Measurements from ENCODE around the gene AMBRA1. TPM values are rescaled to one million over a fixed set of nuclear protein-coding genes. Genes with fewer than 3 reads are reported as not detected.

The AMBRA1 gene
- total RNA-seq, 1 donor from 2014 or later, result 33.9 TPM

DNA sequence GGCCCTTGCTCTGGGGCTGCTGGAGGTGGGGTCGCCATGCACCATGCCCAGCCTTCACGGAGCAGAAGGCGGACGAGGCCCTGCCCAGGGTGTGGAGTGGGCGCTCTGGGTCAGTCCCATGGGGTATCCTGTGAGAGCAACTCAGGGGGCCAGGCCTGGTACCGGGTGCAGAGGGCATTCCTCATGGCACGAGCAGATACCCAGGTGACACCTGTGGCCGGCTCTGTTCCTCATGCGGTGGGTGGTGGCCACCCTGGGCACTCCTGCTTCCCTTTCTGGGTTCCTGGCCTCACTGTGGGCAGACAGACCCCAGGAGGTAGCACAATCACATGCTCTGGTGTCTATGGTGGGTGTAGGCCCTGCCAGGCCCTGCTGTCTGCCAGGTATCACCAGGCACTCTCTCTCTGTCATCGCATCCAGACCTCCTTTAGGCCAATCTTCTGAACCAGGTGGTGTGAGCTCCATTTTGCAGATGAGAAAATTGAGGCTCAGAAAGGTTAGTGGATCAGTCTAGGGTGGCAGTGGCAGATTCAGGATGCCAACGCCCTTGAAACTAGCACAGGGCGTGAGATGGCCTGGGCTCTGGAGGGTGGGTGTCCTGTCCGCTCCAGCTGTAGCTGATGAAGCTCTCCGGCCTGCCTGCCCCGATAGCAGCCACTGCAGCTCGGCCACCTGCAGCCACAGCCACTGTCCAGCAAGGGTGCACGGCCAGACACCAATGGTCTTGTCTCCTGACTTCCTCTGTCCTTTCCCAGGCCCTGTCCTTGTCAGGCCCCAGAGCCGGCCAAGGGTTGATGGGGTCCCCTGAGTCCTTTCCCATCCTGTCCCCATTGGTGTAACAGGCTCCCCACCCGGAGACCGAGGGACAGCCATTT lies 231.4 kb downstream of the AMBRA1 start:
- Histone ChIP-seq H3K4me3 (peak overlapping the region; percentile 36), H3K4me1 (peaks cover 46% of the 10 kb centered on the region), H3K27me3 (no peaks in the 10 kb centered on the region), H3K9me3 (no peaks in the 10 kb centered on the region), H3K27ac (peak overlapping the region; percentile 86), H3K36me3 (no peaks in the 10 kb centered on the region)
- DNase-seq, result no peak
- TF ChIP-seq, protein P1, sequence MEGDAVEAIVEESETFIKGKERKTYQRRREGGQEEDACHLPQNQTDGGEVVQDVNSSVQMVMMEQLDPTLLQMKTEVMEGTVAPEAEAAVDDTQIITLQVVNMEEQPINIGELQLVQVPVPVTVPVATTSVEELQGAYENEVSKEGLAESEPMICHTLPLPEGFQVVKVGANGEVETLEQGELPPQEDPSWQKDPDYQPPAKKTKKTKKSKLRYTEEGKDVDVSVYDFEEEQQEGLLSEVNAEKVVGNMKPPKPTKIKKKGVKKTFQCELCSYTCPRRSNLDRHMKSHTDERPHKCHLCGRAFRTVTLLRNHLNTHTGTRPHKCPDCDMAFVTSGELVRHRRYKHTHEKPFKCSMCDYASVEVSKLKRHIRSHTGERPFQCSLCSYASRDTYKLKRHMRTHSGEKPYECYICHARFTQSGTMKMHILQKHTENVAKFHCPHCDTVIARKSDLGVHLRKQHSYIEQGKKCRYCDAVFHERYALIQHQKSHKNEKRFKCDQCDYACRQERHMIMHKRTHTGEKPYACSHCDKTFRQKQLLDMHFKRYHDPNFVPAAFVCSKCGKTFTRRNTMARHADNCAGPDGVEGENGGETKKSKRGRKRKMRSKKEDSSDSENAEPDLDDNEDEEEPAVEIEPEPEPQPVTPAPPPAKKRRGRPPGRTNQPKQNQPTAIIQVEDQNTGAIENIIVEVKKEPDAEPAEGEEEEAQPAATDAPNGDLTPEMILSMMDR (IDR thresholded peaks at IDR 0.05), result no peak
- intact Hi-C loops (cut with DNase I), result no loop called here
- no peak for ATAC-seq

DNA sequence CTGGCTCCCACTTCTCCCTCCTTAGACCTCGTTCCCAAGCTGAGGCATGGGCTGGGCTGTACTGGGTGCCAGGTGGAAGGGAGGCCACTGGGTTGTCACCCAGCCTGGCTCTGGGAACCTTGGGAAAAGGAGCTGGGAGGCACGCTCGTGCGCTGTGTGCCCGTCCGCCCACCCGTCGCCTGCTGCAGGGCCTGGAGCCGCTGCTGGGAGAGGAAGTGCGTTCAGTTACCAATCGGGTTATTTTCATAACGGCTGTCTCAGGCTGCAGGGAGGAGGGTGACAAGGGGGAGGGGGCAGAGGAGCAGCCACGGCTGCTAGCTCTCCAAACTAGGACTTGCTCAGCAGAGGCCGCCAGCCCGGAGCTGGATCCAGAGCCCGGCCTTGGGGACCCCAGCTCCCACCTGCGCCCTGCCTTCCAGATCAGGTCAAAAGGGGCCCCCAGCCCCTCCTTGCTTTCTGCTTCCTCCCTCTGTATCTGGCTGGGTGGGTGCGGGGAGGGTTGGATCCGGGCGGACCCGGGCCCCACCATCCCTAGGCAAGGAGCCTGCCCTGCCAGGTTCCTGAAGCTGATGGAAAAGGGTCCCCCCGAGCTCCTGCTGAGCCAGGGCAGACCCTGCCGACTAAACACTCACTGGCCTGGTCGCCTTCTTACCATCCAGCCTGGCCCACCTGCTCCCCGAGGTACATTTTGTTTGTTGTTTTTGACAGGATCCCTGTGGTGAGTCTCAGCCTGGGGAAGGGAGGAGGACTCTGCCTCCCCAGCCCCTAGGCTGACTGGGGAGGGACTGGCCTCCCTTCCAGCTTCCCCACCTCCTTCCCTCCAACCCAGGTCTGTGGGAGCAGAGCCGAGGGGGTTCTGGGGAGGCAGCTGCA lies 232.3 kb downstream of the AMBRA1 start:
- Histone ChIP-seq H3K4me3 (peak overlapping the region; percentile 36), H3K27ac (peak overlapping the region; percentile 86), H3K36me3 (no peaks in the 10 kb centered on the region), H3K27me3 (no peaks in the 10 kb centered on the region), H3K9me3 (no peaks in the 10 kb centered on the region), H3K4me1 (peaks cover 47% of the 10 kb centered on the region)
- TF ChIP-seq, protein P1 (IDR thresholded peaks at IDR 0.05), result no peak
- ATAC-seq (peak; percentile 79), DNase-seq (peak; percentile 88)
- intact Hi-C loops (cut with DNase I), result no loop called here

DNA sequence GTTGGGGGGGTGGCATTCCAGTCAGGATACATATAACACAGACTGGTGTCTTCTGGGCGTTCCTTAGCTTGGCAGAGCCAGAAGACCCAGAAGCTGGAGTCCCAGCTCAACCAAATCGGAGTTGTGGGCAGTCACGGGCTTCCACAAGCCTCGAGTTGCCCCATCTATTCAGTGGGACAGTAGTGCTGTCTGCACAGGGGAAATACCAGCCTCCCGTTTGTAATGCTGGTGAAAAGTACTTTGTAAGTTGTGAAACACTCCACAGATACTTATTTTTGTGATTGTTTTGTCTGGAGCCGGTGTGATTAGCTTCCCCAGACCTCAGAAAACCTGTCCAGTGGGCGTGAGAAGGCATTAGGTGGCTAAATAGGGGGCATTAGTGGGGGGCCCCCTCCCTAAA lies 232.9 kb downstream of the AMBRA1 start:
- intact Hi-C loops (cut with DNase I), result no loop called here
- DNase-seq (no peak), ATAC-seq (peak; percentile 15)
- Histone ChIP-seq H3K27me3 (no peaks in the 10 kb centered on the region), H3K27ac (peak overlapping the region; percentile 86), H3K9me3 (no peaks in the 10 kb centered on the region), H3K4me3 (peak overlapping the region; percentile 36), H3K4me1 (peaks cover 47% of the 10 kb centered on the region), H3K36me3 (peaks cover 4% of the 10 kb centered on the region)
- TF ChIP-seq, protein P1 (IDR thresholded peaks at IDR 0.05), result no peak

DNA sequence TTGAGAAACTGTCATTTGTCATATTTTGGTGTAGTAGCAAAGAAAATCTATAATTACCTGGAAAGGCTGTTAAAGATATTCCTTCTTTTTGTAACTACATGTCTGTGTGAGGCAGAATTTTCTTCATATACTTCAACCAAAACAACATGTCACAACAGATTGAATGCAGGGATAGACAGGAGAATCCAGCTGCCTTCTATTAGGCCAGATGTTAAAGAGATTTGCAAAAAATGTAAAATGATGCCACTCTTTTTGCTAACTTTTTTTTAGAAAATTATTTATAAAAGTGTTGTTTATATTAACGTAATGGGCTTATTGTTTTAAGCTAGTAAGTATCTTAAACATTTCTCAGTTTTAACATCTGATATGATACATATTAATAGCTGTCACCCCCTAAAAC lies 233.9 kb downstream of the AMBRA1 start:
- peaks cover 47% of the 10 kb centered on the region for H3K4me1 ChIP-seq
- no peak overlapping the region for H3K4me3 ChIP-seq
- H3K9me3 ChIP-seq, result no peaks in the 10 kb centered on the region
- no peak overlapping the region for H3K27ac ChIP-seq
- H3K36me3 ChIP-seq, result peaks cover 4% of the 10 kb centered on the region
- TF ChIP-seq, protein P1 (IDR thresholded peaks at IDR 0.05), result no peak
- intact Hi-C loops (cut with DNase I), result no loop called here
- DNase-seq (no peak), ATAC-seq (no peak)
- H3K27me3 ChIP-seq, result no peaks in the 10 kb centered on the region

DNA sequence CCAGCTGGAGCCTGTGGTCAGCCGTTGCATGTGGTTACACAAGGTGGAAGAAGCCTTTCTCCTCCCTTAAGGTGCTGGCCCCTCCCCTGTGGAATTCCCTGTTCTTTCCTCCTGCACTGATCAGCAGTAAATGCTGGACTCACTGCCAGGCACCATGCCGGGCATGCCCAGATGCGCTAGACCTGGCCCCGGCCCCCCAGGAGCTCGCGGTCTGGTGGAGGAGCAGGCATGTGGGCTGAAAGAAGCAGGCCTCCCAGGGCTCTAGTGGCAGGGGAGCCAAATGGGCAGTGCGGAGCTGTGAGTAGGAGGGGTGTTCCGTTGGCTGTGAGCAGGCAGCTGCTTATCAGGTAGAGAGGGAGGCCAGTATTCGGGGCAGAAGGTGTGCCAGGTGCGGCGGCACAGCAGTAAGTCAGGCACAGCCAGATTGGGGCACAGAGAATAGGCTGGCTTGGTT lies 236.3 kb downstream of the AMBRA1 start:
- no peaks in the 10 kb centered on the region for H3K9me3 ChIP-seq
- DNase-seq, result no peak
- peaks cover 4% of the 10 kb centered on the region for H3K36me3 ChIP-seq
- H3K4me3 ChIP-seq, result no peak overlapping the region
- no peaks in the 10 kb centered on the region for H3K27me3 ChIP-seq
- intact Hi-C loops (cut with DNase I), result no loop called here
- ATAC-seq, result peak; percentile 15
- peaks cover 35% of the 10 kb centered on the region for H3K4me1 ChIP-seq
- H3K27ac ChIP-seq, result no peak overlapping the region
- TF ChIP-seq, protein P1 (IDR thresholded peaks at IDR 0.05), result no peak

Data from upper lobe of right lung (tissue), 1 donor.